ENCODE results near the gene ATP5F1E.

DNA sequence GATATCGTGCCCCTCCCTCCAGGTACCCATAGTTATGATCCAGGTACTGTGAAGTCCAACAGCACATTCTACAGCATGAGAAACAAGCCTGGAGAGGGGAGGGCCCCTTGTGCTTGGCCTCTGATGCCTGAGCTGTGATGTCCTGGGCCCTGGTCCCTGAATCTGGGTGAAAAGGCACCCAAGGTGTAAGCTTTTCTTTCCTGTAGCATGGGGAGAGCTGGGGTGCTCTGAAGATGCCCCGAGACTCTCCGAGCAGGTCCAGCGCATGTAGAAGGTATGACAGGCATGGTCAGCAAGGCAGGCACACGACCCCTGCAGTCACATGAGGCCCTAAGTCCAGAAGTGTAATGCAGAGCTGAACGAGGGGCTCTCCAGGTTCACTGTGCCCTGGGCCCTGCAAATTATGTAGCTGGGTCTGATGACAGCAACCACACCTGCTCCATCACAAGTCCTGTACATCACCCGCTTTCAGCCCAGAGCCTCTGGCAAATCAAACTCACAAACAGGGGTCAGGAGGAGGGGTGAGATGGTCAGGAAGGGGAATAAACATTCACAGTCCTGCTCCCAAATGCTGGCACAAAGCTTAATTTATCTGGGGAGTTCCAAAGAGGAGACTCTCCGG lies 23.3 kb downstream of the ATP5F1E start:
- TF ChIP-seq, protein P1, sequence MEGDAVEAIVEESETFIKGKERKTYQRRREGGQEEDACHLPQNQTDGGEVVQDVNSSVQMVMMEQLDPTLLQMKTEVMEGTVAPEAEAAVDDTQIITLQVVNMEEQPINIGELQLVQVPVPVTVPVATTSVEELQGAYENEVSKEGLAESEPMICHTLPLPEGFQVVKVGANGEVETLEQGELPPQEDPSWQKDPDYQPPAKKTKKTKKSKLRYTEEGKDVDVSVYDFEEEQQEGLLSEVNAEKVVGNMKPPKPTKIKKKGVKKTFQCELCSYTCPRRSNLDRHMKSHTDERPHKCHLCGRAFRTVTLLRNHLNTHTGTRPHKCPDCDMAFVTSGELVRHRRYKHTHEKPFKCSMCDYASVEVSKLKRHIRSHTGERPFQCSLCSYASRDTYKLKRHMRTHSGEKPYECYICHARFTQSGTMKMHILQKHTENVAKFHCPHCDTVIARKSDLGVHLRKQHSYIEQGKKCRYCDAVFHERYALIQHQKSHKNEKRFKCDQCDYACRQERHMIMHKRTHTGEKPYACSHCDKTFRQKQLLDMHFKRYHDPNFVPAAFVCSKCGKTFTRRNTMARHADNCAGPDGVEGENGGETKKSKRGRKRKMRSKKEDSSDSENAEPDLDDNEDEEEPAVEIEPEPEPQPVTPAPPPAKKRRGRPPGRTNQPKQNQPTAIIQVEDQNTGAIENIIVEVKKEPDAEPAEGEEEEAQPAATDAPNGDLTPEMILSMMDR (IDR thresholded peaks at IDR 0.05 in 4 of 5, conservative IDR thresholded peaks at IDR 0.05 in 1 of 5), result no peak
- TF ChIP-seq POLR2A (IDR thresholded peaks at IDR 0.05), result no peak

Measured in gastrocnemius medialis (tissue), 4 donors.